Measurements from ENCODE around the gene TBX6.
"Not testable (repeated sequence)": the region's sequence is repeated elsewhere in the genome, so short reads cannot be mapped to it uniquely, and the experiment has no call there.

TBX6 gene

GRCh38 chr16:30066761-30067583 lies 24.8 kb downstream of the TBX6 start:
- no peak for DNase-seq (ENCODE audit: low read depth in 1 of 2, low spot score in 1 of 2)

- DNase-seq (ENCODE audit: low read depth in 1 of 2, low spot score in 1 of 2) = no peak
Measured at GRCh38 chr16:30065943-30066760, 25.6 kb downstream of the TBX6 start.

GRCh38 chr16:30065102-30065942 lies 26.4 kb downstream of the TBX6 start, which contains the start of gene ALDOA:
ALDOA (plus strand) TSS chr16:30065760; CDS start chr16:30066898, 1,138 bp downstream.
- peak; percentile 91 to 93 for DNase-seq (ENCODE audit: low read depth in 1 of 2, low spot score in 1 of 2)

GRCh38 chr16:30064729-30065101 lies 27.0 kb downstream of the TBX6 start:
- DNase-seq (ENCODE audit: low read depth in 1 of 2, low spot score in 1 of 2) = no peak

- peak; percentile 46 to 51 for DNase-seq (ENCODE audit: low read depth in 1 of 2, low spot score in 1 of 2)
Measured at GRCh38 chr16:30063893-30064728, 27.6 kb downstream of the TBX6 start.

GRCh38 chr16:30063278-30063892 lies 28.3 kb downstream of the TBX6 start:
- no peak for DNase-seq (ENCODE audit: low read depth in 1 of 2, low spot score in 1 of 2)

GRCh38 chr16:30060836-30061554 lies 30.7 kb downstream of the TBX6 start:
- DNase-seq (ENCODE audit: low read depth in 1 of 2, low spot score in 1 of 2) = no peak

GRCh38 chr16:30060346-30060745 lies 31.4 kb downstream of the TBX6 start:
- no peak for DNase-seq (ENCODE audit: low read depth in 1 of 2, low spot score in 1 of 2)

- DNase-seq (ENCODE audit: low read depth in 1 of 2, low spot score in 1 of 2) = no peak
Measured at GRCh38 chr16:30054959-30055553, 36.7 kb downstream of the TBX6 start.

GRCh38 chr16:30054451-30054850 lies 37.3 kb downstream of the TBX6 start:
- DNase-seq (ENCODE audit: low read depth in 1 of 2, low spot score in 1 of 2) = no peak

- no peak for DNase-seq (ENCODE audit: low read depth in 1 of 2, low spot score in 1 of 2)
Measured at GRCh38 chr16:30053376-30054015, 38.2 kb downstream of the TBX6 start.

GRCh38 chr16:30052671-30053372 lies 38.9 kb downstream of the TBX6 start:
- peak; percentile 73 to 83 for DNase-seq (ENCODE audit: low read depth in 1 of 2, low spot score in 1 of 2)

GRCh38 chr16:30051518-30051917 lies 40.2 kb downstream of the TBX6 start:
- no peak for DNase-seq (ENCODE audit: low read depth in 1 of 2, low spot score in 1 of 2)

GRCh38 chr16:30049871-30050270 lies 41.9 kb downstream of the TBX6 start:
- DNase-seq (ENCODE audit: low read depth in 1 of 2, low spot score in 1 of 2) = no peak

- no peak for DNase-seq (ENCODE audit: low read depth in 1 of 2, low spot score in 1 of 2)
Measured at GRCh38 chr16:30046588-30046987, 45.1 kb downstream of the TBX6 start.

- no peak for DNase-seq (ENCODE audit: low read depth in 1 of 2, low spot score in 1 of 2)
Measured at GRCh38 chr16:30046178-30046577, 45.5 kb downstream of the TBX6 start.

- DNase-seq (ENCODE audit: low read depth in 1 of 2, low spot score in 1 of 2) = no peak
Measured at GRCh38 chr16:30041841-30042240, 49.9 kb downstream of the TBX6 start.

GRCh38 chr16:30040690-30041089 lies 51.0 kb downstream of the TBX6 start:
- DNase-seq (ENCODE audit: low read depth in 1 of 2, low spot score in 1 of 2) = not testable (repeated sequence)

Measured in stimulated activated CD4-positive, alpha-beta T cell treated with anti-CD3 and anti-CD28 coated beads, Interleukin-15, amount 100 ng/mL, for 1 hour (primary cell).